GM23338 (cell line): ENCODE results near the gene AFM. TPM values are rescaled to one million over a fixed set of nuclear protein-coding genes. Genes with fewer than 3 reads are reported as not detected.

Experiments used
- ATAC-seq: fragments of 200-7000 bp; cut with Tn5 transposase; 3 replicates; pipeline ENCODE4 v1.9.1; 2020
- DNase-seq: peaks from one replicate; pipeline ENCODE4 v3.0.0-alpha.2; 2015; ENCODE audit warnings: low spot score
- H2AFZ ChIP-seq: fragments of 200-600 bp; sonication (generic); 2 replicates; pipeline ENCODE4 v1.8.0; 2016; ENCODE audit warnings: antibody characterized with exemption, mild to moderate bottlenecking, moderate library complexity
- H3F3A ChIP-seq: fragments of 200-600 bp; sonication (generic); replicated peaks from 2 replicates; pipeline ENCODE4 v1.8.0; 2017; ENCODE audit warnings: antibody characterized with exemption, mixed run types, low read depth
- H3K27ac ChIP-seq: fragments of 200-600 bp; sonication (generic); 2 replicates; pipeline ENCODE4 v1.6.1; 2016; ENCODE audit warnings: low read depth
- H3K27me3 ChIP-seq: fragments of 200-600 bp; sonication (generic); 2 replicates; pipeline ENCODE4 v1.8.0; 2016; ENCODE audit warnings: mild to moderate bottlenecking, mixed run types, moderate library complexity; ENCODE audit not compliant: insufficient read depth
- H3K36me3 ChIP-seq: fragments of 200-600 bp; sonication (generic); 2 replicates; pipeline ENCODE4 v1.8.0; 2016; ENCODE audit warnings: mild to moderate bottlenecking; ENCODE audit not compliant: insufficient read depth
- H3K4me1 ChIP-seq: fragments of 200-600 bp; sonication (generic); 2 replicates; pipeline ENCODE4 v1.8.0; 2016; ENCODE audit warnings: mild to moderate bottlenecking, moderate library complexity; ENCODE audit not compliant: insufficient read depth
- H3K4me2 ChIP-seq: fragments of 200-600 bp; sonication (generic); 2 replicates; pipeline ENCODE4 v1.7.1; 2017; ENCODE audit warnings: mixed run types
- H3K4me3 ChIP-seq: fragments of 200-600 bp; sonication (generic); 2 replicates; pipeline ENCODE4 v1.6.1; 2016; ENCODE audit warnings: mixed run types
- H3K79me2 ChIP-seq: fragments of 200-600 bp; sonication (generic); replicated peaks from 2 replicates; pipeline ENCODE4 v1.8.0; 2017; ENCODE audit warnings: mild to moderate bottlenecking; ENCODE audit not compliant: insufficient read depth
- H3K9me2 ChIP-seq: fragments of 200-600 bp; sonication (generic); 2 replicates; pipeline ENCODE4 v1.8.0; 2017; ENCODE audit not compliant: insufficient read depth
- H4K20me1 ChIP-seq: fragments of 200-600 bp; sonication (generic); replicated peaks from 2 replicates; pipeline ENCODE4 v1.8.0; 2017; ENCODE audit warnings: mild to moderate bottlenecking; ENCODE audit not compliant: insufficient read depth
- H3K27ac Mint-ChIP-seq: 2 replicates; pipeline ENCODE4 v1.8.0; 2020; ENCODE audit warnings: inconsistent platforms, mild to moderate bottlenecking, moderate library complexity, mixed read lengths
- H3K27me3 Mint-ChIP-seq: 3 replicates; pipeline ENCODE4 v1.8.0; 2022; ENCODE audit warnings: low read depth, mild to moderate bottlenecking, moderate library complexity, mixed read lengths, inconsistent platforms; ENCODE audit not compliant: insufficient read depth, poor library complexity
- H3K36me3 Mint-ChIP-seq: 3 replicates; pipeline ENCODE4 v1.8.0; 2021; ENCODE audit warnings: low read depth, mild to moderate bottlenecking, inconsistent platforms, moderate library complexity, mixed read lengths
- H3K4me1 Mint-ChIP-seq: 3 replicates; pipeline ENCODE4 v1.8.0; 2020; ENCODE audit warnings: mild to moderate bottlenecking, inconsistent platforms, mixed read lengths
- H3K4me3 Mint-ChIP-seq: 3 replicates; pipeline ENCODE4 v1.8.0; 2021; ENCODE audit warnings: moderate library complexity, mild to moderate bottlenecking, inconsistent platforms, mixed read lengths
- H3K9me3 Mint-ChIP-seq: 3 replicates; pipeline ENCODE4 v1.8.0; 2020; ENCODE audit warnings: moderate library complexity, mild to moderate bottlenecking, inconsistent platforms, mixed read lengths
- CREB1 ChIP-seq: fragments of 250-450 bp; sonication (Bioruptor Pico); IDR thresholded peaks from 2 replicates; pipeline ENCODE4 v1.5.0; 2020; ENCODE audit warnings: low read depth, mild to moderate bottlenecking, moderate library complexity
- EZH2 ChIP-seq: fragments of 200-600 bp; sonication (generic); IDR thresholded peaks from one replicate; pipeline ENCODE4 v1.8.0; 2017; ENCODE audit warnings: antibody characterized with exemption, mild to moderate bottlenecking, low read depth; ENCODE audit not compliant: unreplicated experiment
- EZH2phosphoT487 ChIP-seq: fragments of 200-600 bp; sonication (generic); IDR thresholded peaks from one replicate; pipeline ENCODE4 v1.8.1; 2018; ENCODE audit warnings: antibody characterized with exemption; ENCODE audit not compliant: unreplicated experiment
- JUNB ChIP-seq: IDR thresholded peaks from one replicate; pipeline ENCODE4 v1.6.1; 2016; ENCODE audit warnings: antibody characterized with exemption; ENCODE audit not compliant: unreplicated experiment
- NANOG ChIP-seq: IDR thresholded peaks from 2 replicates; pipeline ENCODE4 v1.6.1; 2016; ENCODE audit warnings: antibody characterized with exemption, borderline replicate concordance
- POLR2AphosphoS5 ChIP-seq: IDR thresholded peaks from 2 replicates; pipeline ENCODE4 v1.6.1; 2016; ENCODE audit warnings: antibody characterized with exemption, low read depth
- STAT1 ChIP-seq: IDR thresholded peaks from one replicate; pipeline ENCODE4 v1.6.1; 2016; ENCODE audit warnings: antibody characterized with exemption; ENCODE audit not compliant: unreplicated experiment
- ZNF114 ChIP-seq: fragments of 250-450 bp; sonication (Bioruptor Pico); IDR thresholded peaks from 2 replicates; pipeline ENCODE4 v1.5.0; 2020; ENCODE audit warnings: mild to moderate bottlenecking, moderate library complexity
- ZNF331 ChIP-seq: fragments of 250-450 bp; sonication (Bioruptor Pico); IDR thresholded peaks from 2 replicates; pipeline ENCODE4 v1.5.0; 2020; ENCODE audit warnings: low read depth, mild to moderate bottlenecking, moderate library complexity
- polyA plus RNA-seq: library from polyadenylated mRNA; unstranded; fragments of >200 nt; fragmentation: Nextera tagmentation; extraction: Ambion mirVana; gene quantifications from 2 replicates; pipeline ENCODE4 v1.2.1, GENCODE V29; 2016
- total RNA-seq: library from RNA; depleted of rRNA; stranded (reverse); fragments of >200 nt; shearing (Covaris generic); gene quantifications from 2 replicates; pipeline ENCODE4 v1.2.3, GENCODE V29; 2014
- TF ChIP-seq, protein P1 (sequence below): IDR thresholded peaks from 2 replicates; pipeline ENCODE4 v1.6.1; 2016; ENCODE audit warnings: antibody characterized with exemption
- TF ChIP-seq, protein P2 (sequence below): fragments of 250-450 bp; sonication (Bioruptor Pico); IDR thresholded peaks from 2 replicates; pipeline ENCODE4 v1.5.0; 2020; ENCODE audit warnings: mild to moderate bottlenecking, moderate library complexity
- TF ChIP-seq, protein P3 (sequence below): IDR thresholded peaks from one replicate; pipeline ENCODE4 v1.6.1; 2018; ENCODE audit warnings: antibody characterized with exemption; ENCODE audit not compliant: unreplicated experiment
- TF ChIP-seq, protein P4 (sequence below), 2 experiments: fragments of 200-600 bp in 1 of 2; sonication (generic) in 1 of 2; conservative IDR thresholded peaks; 2 replicates each; pipeline versions ENCODE4 v1.5.1 to v1.6.1; 2016 to 2017; ENCODE audit warnings: antibody characterized with exemption in 2 of 2, low read depth in 2 of 2, mild to moderate bottlenecking in 2 of 2, moderate library complexity in 1 of 2

The AFM gene
- total and polyA plus RNA-seq, 2 experiments from 2014 or later, result not detected

DNA sequence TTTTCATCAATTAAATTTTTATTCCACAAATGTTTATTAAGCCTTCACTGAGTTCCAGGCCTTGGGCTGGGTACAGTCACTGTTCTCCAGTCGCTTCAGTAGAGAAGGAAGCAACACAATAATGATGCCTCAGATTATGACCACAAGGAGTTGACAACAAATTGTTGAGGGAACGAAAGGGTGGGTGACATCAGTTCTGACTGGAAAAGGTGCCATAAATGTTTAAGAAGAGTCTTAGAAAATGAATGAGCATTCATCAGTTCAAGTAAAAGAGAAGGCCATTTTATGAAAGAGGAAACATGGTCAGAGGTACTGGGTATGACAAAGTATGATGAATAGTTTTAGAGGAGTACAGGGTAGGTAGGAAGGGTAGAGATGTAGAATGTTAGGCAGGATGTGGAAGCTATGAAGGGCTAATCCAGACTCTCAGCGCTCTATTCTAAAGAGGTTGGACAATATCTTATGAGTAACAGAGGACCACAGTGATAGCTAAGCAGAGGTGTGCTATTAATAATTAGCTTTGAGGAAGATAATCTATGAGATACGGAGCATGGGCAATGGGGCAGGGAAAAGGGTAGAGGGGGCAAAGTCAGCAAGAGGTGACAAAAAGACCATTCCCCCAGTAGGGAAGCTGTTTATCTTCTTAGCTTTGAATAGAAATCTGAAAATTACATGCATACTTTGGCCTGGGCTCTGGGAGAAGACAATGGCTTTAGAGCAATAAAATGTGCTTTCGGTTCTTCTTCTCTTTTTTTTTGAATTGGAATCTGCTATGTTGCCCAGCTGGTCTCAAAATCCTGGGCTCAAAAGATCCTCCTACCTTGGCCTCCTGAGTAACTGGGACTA is 25.1 kb upstream of the AFM start:
- Mint-ChIP-seq H3K4me3 (no peak overlapping the region), H3K4me1 (peaks cover 28% of the 10 kb centered on the region), H3K9me3 (peaks cover 6% of the 10 kb centered on the region; the same call in 2 of the 3 replicates), H3K27me3 (peaks cover 2% of the 10 kb centered on the region), H3K36me3 (peaks cover 16% of the 10 kb centered on the region), H3K27ac (no peak overlapping the region)
- H3F3A ChIP-seq, result no peaks in the 10 kb centered on the region
- DNase-seq, result no peak
- no peaks in the 10 kb centered on the region for H3K36me3 ChIP-seq
- H3K27ac ChIP-seq, result no peak overlapping the region
- no peaks in the 10 kb centered on the region for H3K27me3 ChIP-seq
- TF ChIP-seq ZNF114 (CRISPR knock-in tag) (no peak), JUNB (no peak), ZNF331 (CRISPR knock-in tag) (no peak), EZH2 (no peak), CREB1 (no peak), POLR2AphosphoS5 (no peak), STAT1 (no peak), NANOG (no peak), EZH2phosphoT487 (no peak)
- TF ChIP-seq, protein P1, sequence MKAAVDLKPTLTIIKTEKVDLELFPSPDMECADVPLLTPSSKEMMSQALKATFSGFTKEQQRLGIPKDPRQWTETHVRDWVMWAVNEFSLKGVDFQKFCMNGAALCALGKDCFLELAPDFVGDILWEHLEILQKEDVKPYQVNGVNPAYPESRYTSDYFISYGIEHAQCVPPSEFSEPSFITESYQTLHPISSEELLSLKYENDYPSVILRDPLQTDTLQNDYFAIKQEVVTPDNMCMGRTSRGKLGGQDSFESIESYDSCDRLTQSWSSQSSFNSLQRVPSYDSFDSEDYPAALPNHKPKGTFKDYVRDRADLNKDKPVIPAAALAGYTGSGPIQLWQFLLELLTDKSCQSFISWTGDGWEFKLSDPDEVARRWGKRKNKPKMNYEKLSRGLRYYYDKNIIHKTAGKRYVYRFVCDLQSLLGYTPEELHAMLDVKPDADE, result no peak
- TF ChIP-seq, protein P2, sequence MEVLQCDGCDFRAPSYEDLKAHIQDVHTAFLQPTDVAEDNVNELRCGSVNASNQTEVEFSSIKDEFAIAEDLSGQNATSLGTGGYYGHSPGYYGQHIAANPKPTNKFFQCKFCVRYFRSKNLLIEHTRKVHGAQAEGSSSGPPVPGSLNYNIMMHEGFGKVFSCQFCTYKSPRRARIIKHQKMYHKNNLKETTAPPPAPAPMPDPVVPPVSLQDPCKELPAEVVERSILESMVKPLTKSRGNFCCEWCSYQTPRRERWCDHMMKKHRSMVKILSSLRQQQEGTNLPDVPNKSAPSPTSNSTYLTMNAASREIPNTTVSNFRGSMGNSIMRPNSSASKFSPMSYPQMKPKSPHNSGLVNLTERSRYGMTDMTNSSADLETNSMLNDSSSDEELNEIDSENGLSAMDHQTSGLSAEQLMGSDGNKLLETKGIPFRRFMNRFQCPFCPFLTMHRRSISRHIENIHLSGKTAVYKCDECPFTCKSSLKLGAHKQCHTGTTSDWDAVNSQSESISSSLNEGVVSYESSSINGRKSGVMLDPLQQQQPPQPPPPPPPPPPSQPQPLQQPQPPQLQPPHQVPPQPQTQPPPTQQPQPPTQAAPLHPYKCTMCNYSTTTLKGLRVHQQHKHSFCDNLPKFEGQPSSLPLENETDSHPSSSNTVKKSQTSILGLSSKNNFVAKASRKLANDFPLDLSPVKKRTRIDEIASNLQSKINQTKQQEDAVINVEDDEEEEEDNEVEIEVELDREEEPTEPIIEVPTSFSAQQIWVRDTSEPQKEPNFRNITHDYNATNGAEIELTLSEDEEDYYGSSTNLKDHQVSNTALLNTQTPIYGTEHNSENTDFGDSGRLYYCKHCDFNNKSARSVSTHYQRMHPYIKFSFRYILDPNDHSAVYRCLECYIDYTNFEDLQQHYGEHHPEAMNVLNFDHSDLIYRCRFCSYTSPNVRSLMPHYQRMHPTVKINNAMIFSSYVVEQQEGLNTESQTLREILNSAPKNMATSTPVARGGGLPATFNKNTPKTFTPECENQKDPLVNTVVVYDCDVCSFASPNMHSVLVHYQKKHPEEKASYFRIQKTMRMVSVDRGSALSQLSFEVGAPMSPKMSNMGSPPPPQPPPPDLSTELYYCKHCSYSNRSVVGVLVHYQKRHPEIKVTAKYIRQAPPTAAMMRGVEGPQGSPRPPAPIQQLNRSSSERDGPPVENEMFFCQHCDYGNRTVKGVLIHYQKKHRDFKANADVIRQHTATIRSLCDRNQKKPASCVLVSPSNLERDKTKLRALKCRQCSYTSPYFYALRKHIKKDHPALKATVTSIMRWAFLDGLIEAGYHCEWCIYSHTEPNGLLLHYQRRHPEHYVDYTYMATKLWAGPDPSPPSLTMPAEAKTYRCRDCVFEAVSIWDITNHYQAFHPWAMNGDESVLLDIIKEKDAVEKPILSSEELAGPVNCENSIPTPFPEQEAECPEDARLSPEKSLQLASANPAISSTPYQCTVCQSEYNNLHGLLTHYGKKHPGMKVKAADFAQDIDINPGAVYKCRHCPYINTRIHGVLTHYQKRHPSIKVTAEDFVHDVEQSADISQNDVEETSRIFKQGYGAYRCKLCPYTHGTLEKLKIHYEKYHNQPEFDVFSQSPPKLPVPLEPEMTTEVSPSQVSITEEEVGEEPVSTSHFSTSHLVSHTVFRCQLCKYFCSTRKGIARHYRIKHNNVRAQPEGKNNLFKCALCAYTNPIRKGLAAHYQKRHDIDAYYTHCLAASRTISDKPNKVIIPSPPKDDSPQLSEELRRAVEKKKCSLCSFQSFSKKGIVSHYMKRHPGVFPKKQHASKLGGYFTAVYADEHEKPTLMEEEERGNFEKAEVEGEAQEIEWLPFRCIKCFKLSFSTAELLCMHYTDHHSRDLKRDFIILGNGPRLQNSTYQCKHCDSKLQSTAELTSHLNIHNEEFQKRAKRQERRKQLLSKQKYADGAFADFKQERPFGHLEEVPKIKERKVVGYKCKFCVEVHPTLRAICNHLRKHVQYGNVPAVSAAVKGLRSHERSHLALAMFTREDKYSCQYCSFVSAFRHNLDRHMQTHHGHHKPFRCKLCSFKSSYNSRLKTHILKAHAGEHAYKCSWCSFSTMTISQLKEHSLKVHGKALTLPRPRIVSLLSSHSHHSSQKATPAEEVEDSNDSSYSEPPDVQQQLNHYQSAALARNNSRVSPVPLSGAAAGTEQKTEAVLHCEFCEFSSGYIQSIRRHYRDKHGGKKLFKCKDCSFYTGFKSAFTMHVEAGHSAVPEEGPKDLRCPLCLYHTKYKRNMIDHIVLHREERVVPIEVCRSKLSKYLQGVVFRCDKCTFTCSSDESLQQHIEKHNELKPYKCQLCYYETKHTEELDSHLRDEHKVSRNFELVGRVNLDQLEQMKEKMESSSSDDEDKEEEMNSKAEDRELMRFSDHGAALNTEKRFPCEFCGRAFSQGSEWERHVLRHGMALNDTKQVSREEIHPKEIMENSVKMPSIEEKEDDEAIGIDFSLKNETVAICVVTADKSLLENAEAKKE (CRISPR knock-in tag), result no peak
- TF ChIP-seq, protein P3, sequence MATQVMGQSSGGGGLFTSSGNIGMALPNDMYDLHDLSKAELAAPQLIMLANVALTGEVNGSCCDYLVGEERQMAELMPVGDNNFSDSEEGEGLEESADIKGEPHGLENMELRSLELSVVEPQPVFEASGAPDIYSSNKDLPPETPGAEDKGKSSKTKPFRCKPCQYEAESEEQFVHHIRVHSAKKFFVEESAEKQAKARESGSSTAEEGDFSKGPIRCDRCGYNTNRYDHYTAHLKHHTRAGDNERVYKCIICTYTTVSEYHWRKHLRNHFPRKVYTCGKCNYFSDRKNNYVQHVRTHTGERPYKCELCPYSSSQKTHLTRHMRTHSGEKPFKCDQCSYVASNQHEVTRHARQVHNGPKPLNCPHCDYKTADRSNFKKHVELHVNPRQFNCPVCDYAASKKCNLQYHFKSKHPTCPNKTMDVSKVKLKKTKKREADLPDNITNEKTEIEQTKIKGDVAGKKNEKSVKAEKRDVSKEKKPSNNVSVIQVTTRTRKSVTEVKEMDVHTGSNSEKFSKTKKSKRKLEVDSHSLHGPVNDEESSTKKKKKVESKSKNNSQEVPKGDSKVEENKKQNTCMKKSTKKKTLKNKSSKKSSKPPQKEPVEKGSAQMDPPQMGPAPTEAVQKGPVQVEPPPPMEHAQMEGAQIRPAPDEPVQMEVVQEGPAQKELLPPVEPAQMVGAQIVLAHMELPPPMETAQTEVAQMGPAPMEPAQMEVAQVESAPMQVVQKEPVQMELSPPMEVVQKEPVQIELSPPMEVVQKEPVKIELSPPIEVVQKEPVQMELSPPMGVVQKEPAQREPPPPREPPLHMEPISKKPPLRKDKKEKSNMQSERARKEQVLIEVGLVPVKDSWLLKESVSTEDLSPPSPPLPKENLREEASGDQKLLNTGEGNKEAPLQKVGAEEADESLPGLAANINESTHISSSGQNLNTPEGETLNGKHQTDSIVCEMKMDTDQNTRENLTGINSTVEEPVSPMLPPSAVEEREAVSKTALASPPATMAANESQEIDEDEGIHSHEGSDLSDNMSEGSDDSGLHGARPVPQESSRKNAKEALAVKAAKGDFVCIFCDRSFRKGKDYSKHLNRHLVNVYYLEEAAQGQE, result no peak
- TF ChIP-seq, protein P4, sequence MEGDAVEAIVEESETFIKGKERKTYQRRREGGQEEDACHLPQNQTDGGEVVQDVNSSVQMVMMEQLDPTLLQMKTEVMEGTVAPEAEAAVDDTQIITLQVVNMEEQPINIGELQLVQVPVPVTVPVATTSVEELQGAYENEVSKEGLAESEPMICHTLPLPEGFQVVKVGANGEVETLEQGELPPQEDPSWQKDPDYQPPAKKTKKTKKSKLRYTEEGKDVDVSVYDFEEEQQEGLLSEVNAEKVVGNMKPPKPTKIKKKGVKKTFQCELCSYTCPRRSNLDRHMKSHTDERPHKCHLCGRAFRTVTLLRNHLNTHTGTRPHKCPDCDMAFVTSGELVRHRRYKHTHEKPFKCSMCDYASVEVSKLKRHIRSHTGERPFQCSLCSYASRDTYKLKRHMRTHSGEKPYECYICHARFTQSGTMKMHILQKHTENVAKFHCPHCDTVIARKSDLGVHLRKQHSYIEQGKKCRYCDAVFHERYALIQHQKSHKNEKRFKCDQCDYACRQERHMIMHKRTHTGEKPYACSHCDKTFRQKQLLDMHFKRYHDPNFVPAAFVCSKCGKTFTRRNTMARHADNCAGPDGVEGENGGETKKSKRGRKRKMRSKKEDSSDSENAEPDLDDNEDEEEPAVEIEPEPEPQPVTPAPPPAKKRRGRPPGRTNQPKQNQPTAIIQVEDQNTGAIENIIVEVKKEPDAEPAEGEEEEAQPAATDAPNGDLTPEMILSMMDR (conservative IDR thresholded peaks at IDR 0.05; ENCODE audit: low read depth in 2 of 2), result no peak
- H3K4me3 ChIP-seq, result no peak overlapping the region
- peaks cover 3% of the 10 kb centered on the region; the same call in 1 of the 2 replicates for H3K9me2 ChIP-seq
- H3K4me2 ChIP-seq, result no peak overlapping the region
- no peaks in the 10 kb centered on the region for H3K79me2 ChIP-seq
- no peaks in the 10 kb centered on the region for H4K20me1 ChIP-seq
- ATAC-seq, result no peak
- H3K4me1 ChIP-seq, result peaks cover 29% of the 10 kb centered on the region
- no peak overlapping the region for H2AFZ ChIP-seq
